ENCODE data around the gene SMURF1. TPM values are rescaled to one million over a fixed set of nuclear protein-coding genes. Genes with fewer than 3 reads are reported as not detected.

Gene SMURF1
- total RNA-seq, 2 experiments from 2014 or later = 30.0 to 32.4 TPM

GRCh38 chr7:99039384-99039891 lies 104.5 kb downstream of the SMURF1 start:
- peaks cover 87% of the 10 kb centered on the region for H3K36me3 ChIP-seq (ENCODE audit: insufficient read depth, low read length)
- no peaks in the 10 kb centered on the region for H3K27me3 ChIP-seq (ENCODE audit: control insufficient read depth in 1 of 2, insufficient read depth in 2 of 2, low read length in 2 of 2)
- no peak overlapping the region for H3K27ac ChIP-seq (ENCODE audit: low read depth in 1 of 2, low read length in 2 of 2)
- intact Hi-C loops (cut with DNase I, micrococcal nuclease) = no loop called here
- DNase-seq (no peak), ATAC-seq (ENCODE audit: poor library complexity) (no peak)
- ChIA-PET POLR2A (no interaction called here), CTCF (no interaction called here)
- H3K4me1 ChIP-seq (ENCODE audit: insufficient read depth, low read length) = peaks cover 3% of the 10 kb centered on the region
- H3K27me3 Mint-ChIP-seq = no peaks in the 10 kb centered on the region
- no peaks in the 10 kb centered on the region for H3K9me3 Mint-ChIP-seq
- H3K4me1 Mint-ChIP-seq (ENCODE audit: low read depth) = peaks cover 7% of the 10 kb centered on the region
- no peaks in the 10 kb centered on the region for H3K9me3 ChIP-seq (ENCODE audit: control insufficient read depth in 1 of 2, insufficient read depth in 1 of 2, low read length in 2 of 2)
- TF ChIP-seq CTCF (IDR thresholded peaks at IDR 0.05) = no peak
- no peak overlapping the region for H3K4me3 ChIP-seq (ENCODE audit: low read length)
- no peak overlapping the region for H3K4me3 Mint-ChIP-seq
- no peak overlapping the region for H3K27ac Mint-ChIP-seq
- peaks cover 89% of the 10 kb centered on the region for H3K36me3 Mint-ChIP-seq (ENCODE audit: low read depth)

- H3K27ac ChIP-seq (ENCODE audit: low read depth in 1 of 2, low read length in 2 of 2) = no peak overlapping the region
- H3K36me3 ChIP-seq (ENCODE audit: insufficient read depth, low read length) = peaks cover 89% of the 10 kb centered on the region
- Mint-ChIP-seq H3K4me1 (ENCODE audit: low read depth) (peaks cover 7% of the 10 kb centered on the region), H3K36me3 (ENCODE audit: low read depth) (peaks cover 87% of the 10 kb centered on the region), H3K27ac (no peak overlapping the region), H3K9me3 (no peaks in the 10 kb centered on the region), H3K4me3 (no peak overlapping the region), H3K27me3 (no peaks in the 10 kb centered on the region)
- no peaks in the 10 kb centered on the region for H3K9me3 ChIP-seq (ENCODE audit: control insufficient read depth in 1 of 2, insufficient read depth in 1 of 2, low read length in 2 of 2)
- ATAC-seq (ENCODE audit: poor library complexity) (no peak), DNase-seq (no peak)
- H3K27me3 ChIP-seq (ENCODE audit: control insufficient read depth in 1 of 2, insufficient read depth in 2 of 2, low read length in 2 of 2) = no peaks in the 10 kb centered on the region
- intact Hi-C loops (cut with DNase I, micrococcal nuclease) = no loop called here
- H3K4me1 ChIP-seq (ENCODE audit: insufficient read depth, low read length) = peaks cover 3% of the 10 kb centered on the region
- no peak for TF ChIP-seq CTCF (IDR thresholded peaks at IDR 0.05)
- CTCF ChIA-PET = no interaction called here
- no peak overlapping the region for H3K4me3 ChIP-seq (ENCODE audit: low read length)
- POLR2A ChIA-PET = no interaction called here
Measured at GRCh38 chr7:99038086-99038855, 105.6 kb downstream of the SMURF1 start.

GRCh38 chr7:99037327-99037940 lies 106.5 kb downstream of the SMURF1 start:
- peaks cover 85% of the 10 kb centered on the region for H3K36me3 Mint-ChIP-seq (ENCODE audit: low read depth)
- no peak for ATAC-seq (ENCODE audit: poor library complexity)

More at GRCh38 chr7:99037327-99037940, 106.5 kb downstream of the SMURF1 start:
- no peak for DNase-seq
- no peaks in the 10 kb centered on the region for H3K27me3 Mint-ChIP-seq
- TF ChIP-seq CTCF (IDR thresholded peaks at IDR 0.05) = no peak
- Histone ChIP-seq H3K4me3 (ENCODE audit: low read length) (no peak overlapping the region), H3K4me1 (ENCODE audit: insufficient read depth, low read length) (peaks cover 3% of the 10 kb centered on the region), H3K9me3 (ENCODE audit: control insufficient read depth in 1 of 2, insufficient read depth in 1 of 2, low read length in 2 of 2) (no peaks in the 10 kb centered on the region), H3K27ac (ENCODE audit: low read depth in 1 of 2, low read length in 2 of 2) (no peak overlapping the region), H3K27me3 (ENCODE audit: control insufficient read depth in 1 of 2, insufficient read depth in 2 of 2, low read length in 2 of 2) (no peaks in the 10 kb centered on the region), H3K36me3 (ENCODE audit: insufficient read depth, low read length) (peaks cover 89% of the 10 kb centered on the region)
- no peak overlapping the region for H3K4me3 Mint-ChIP-seq
- POLR2A ChIA-PET = no interaction called here
- H3K9me3 Mint-ChIP-seq = no peaks in the 10 kb centered on the region
- H3K4me1 Mint-ChIP-seq (ENCODE audit: low read depth) = peaks cover 7% of the 10 kb centered on the region
- H3K27ac Mint-ChIP-seq = no peak overlapping the region
- CTCF ChIA-PET = no interaction called here
- intact Hi-C loops (cut with DNase I, micrococcal nuclease) = no loop called here

All from CD4-positive, alpha-beta T cell (primary cell).